Measurements from ENCODE around the gene SHKBP1.
"Not testable (repeated sequence)": the region's sequence is repeated elsewhere in the genome, so short reads cannot be mapped to it uniquely, and the experiment has no call there.

SHKBP1 gene

GRCh38 chr19:40539070-40539469 is 37.6 kb upstream of the SHKBP1 start:
- no peak overlapping the region for H3K27ac ChIP-seq (ENCODE audit: low read length)
- no peak overlapping the region for H3K4me2 ChIP-seq (ENCODE audit: low read length)
- no peak overlapping the region for H3K9ac ChIP-seq (ENCODE audit: low read length)
- H3K4me3 ChIP-seq (ENCODE audit: low read length), result no peak overlapping the region
- no peaks in the 10 kb centered on the region for H3K27me3 ChIP-seq (ENCODE audit: low read depth, low read length)
- no peaks in the 10 kb centered on the region for H3K9me3 ChIP-seq (ENCODE audit: insufficient read depth, low read length)
- H3K4me1 ChIP-seq (ENCODE audit: low read length), result peaks cover 5% of the 10 kb centered on the region; the same call in 1 of the 2 replicates
- TF ChIP-seq CTCF (IDR thresholded peaks at IDR 0.05; ENCODE audit: low read depth, low read length), result no peak
- no peak for TF ChIP-seq EZH2phosphoT487 (IDR thresholded peaks at IDR 0.05; ENCODE audit: low read depth)
- H3K79me2 ChIP-seq (ENCODE audit: low read length), result no peaks in the 10 kb centered on the region
- H2AFZ ChIP-seq (ENCODE audit: low read depth, low read length), result no peak overlapping the region
- no peaks in the 10 kb centered on the region for H3K36me3 ChIP-seq (replicated peaks; ENCODE audit: low read depth, low read length)
- no peaks in the 10 kb centered on the region for H4K20me1 ChIP-seq (ENCODE audit: insufficient read depth, low read length)

DNA sequence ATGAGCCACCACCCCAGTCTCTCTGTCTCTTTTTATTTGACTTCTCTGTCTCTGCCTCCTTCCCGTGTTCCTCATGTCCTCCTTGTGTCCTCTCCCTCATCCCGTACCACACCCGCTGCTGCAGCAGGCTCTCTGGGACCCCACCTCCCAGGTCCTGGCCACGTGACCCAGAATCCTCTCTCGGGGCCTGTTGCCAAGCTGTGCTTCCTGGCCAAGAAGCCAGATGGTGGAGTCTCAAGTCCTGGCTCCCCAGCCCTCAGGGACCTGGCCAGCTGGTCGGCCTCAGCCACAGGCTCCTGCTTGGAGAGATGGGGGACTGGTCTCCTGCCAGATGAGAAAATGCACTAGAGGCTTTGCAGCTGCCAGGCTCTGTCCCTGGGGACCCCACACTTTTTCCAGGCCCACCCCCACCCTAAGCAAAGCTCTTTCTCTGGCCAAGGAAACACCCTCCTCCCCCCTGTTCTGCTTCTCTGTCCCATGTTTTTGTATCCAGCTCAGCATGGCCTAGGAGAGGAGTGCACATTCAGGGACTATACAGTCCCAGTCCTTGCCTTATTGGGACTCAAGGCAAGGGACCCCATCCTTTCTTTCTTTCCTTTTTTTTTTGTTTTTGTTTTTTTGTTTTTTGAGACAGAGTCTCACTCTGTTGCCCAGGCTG is 34.3 kb upstream of the SHKBP1 start:
- TF ChIP-seq CTCF (IDR thresholded peaks at IDR 0.05; ENCODE audit: low read depth, low read length) (no peak), EZH2phosphoT487 (IDR thresholded peaks at IDR 0.05; ENCODE audit: low read depth) (no peak)
- no peak overlapping the region for H3K9ac ChIP-seq (ENCODE audit: low read length)
- H4K20me1 ChIP-seq (ENCODE audit: insufficient read depth, low read length), result no peaks in the 10 kb centered on the region

DNA sequence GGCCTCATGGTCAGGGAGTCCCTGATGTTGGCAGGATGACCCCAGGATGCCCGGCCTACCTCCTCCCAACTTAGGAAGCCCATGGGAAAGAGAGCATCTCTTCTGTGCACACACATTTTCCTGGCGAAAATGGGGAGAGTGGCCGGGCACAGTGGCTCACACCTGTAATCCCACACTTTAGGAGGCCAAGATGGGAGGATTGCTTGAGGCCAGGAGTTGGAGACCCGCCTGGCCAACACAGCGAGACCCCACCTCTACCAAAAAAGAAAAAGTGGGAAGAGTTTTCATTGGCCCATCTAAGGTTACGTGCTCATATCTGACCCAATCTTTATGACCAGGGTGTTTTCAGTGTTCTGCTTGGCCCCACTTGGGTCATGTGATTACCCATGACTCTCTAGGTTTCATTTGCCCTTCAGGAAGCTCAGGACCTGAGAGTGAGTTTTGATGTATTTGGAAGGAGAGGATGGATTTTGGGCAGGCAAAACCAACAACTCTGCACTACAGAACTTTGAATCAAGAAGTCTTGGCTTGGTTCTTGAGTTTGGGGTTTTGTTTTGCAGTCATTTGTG is 33.6 kb upstream of the SHKBP1 start:
- Histone ChIP-seq H3K4me2 (ENCODE audit: low read length) (no peak overlapping the region), H3K27ac (ENCODE audit: low read length) (no peak overlapping the region), H3K4me1 (ENCODE audit: low read length) (peaks cover 5% of the 10 kb centered on the region; the same call in 1 of the 2 replicates), H3K9ac (ENCODE audit: low read length) (no peak overlapping the region), H3K79me2 (ENCODE audit: low read length) (no peaks in the 10 kb centered on the region), H3K9me3 (ENCODE audit: insufficient read depth, low read length) (peaks cover 6% of the 10 kb centered on the region; the same call in 1 of the 2 replicates), H3K36me3 (replicated peaks; ENCODE audit: low read depth, low read length) (no peaks in the 10 kb centered on the region), H3K4me3 (ENCODE audit: low read length) (no peak overlapping the region), H2AFZ (ENCODE audit: low read depth, low read length) (no peak overlapping the region), H3K27me3 (ENCODE audit: low read depth, low read length) (no peaks in the 10 kb centered on the region), H4K20me1 (ENCODE audit: insufficient read depth, low read length) (no peaks in the 10 kb centered on the region)
- no peak for TF ChIP-seq CTCF (IDR thresholded peaks at IDR 0.05; ENCODE audit: low read depth, low read length)
- TF ChIP-seq EZH2phosphoT487 (IDR thresholded peaks at IDR 0.05; ENCODE audit: low read depth), result no peak

More for the DNA sequence above, 34.3 kb upstream of the SHKBP1 start:
- H3K4me2 ChIP-seq (ENCODE audit: low read length), result no peak overlapping the region
- peaks cover 6% of the 10 kb centered on the region; the same call in 1 of the 2 replicates for H3K9me3 ChIP-seq (ENCODE audit: insufficient read depth, low read length)
- H3K4me3 ChIP-seq (ENCODE audit: low read length), result no peak overlapping the region
- no peaks in the 10 kb centered on the region for H3K79me2 ChIP-seq (ENCODE audit: low read length)
- H3K27me3 ChIP-seq (ENCODE audit: low read depth, low read length), result no peaks in the 10 kb centered on the region
- no peak overlapping the region for H3K27ac ChIP-seq (ENCODE audit: low read length)
- peaks cover 5% of the 10 kb centered on the region; the same call in 1 of the 2 replicates for H3K4me1 ChIP-seq (ENCODE audit: low read length)
- no peak overlapping the region for H2AFZ ChIP-seq (ENCODE audit: low read depth, low read length)
- no peaks in the 10 kb centered on the region for H3K36me3 ChIP-seq (replicated peaks; ENCODE audit: low read depth, low read length)

DNA sequence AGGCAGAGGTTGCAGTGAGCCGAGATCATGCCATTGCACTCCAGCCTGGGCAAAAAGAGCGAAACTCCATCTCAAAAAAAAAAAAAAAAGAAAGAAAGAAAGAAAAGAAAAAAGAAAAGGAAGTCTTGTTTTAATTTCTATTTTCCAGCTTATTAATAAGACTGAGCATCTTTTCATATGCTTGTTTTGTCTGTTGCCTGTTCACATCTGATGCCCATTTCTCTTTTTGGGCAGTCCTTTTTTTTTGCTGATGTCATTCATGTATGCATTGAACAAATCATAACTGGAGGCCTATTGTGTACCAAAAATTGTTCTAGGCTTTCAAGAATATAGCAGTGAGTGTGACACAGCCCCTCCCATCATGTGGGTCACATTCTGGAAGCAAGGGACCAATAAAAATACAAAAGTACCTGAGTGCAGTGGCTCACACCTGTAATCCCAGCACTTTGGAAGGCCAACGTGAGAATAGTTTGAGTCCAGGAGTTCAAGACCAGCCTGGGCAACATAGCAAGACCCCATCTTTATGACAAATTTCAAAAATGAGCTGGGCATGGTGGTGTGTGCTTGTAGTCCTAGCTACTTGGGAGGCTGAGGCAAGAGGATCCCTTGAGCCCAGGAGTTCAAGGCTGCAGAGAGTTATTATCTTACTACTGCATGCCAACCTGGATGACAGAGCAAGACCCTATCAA is 30.4 kb upstream of the SHKBP1 start:
- H3K79me2 ChIP-seq (ENCODE audit: low read length); H3K9ac ChIP-seq (ENCODE audit: low read length); H3K4me1 ChIP-seq (ENCODE audit: low read length); H4K20me1 ChIP-seq (ENCODE audit: insufficient read depth, low read length); H3K4me2 ChIP-seq (ENCODE audit: low read length); H3K27ac ChIP-seq (ENCODE audit: low read length); H3K4me3 ChIP-seq (ENCODE audit: low read length); H3K9me3 ChIP-seq (ENCODE audit: insufficient read depth, low read length); H2AFZ ChIP-seq (ENCODE audit: low read depth, low read length); H3K27me3 ChIP-seq (ENCODE audit: low read depth, low read length); H3K36me3 ChIP-seq (replicated peaks; ENCODE audit: low read depth, low read length): not testable (repeated sequence)

DNA sequence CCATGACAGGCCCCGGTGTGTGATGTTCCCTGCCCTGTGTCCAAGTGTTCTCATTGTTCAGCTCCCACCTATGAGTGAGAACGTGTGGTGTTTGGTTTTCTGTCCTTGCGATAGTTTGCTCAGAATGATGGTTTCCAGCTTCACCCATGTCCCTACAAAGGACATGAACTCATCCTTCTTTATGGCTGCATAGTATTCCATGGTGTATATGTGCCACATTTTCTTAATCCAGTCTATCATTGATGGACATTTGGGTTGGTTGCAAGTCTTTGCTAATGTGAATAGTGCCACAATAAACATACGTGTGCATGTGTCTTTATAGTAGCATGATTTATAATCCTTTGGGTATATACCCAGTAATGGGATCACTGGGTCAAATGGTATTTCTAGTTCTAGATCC is 29.5 kb upstream of the SHKBP1 start:
- not testable (repeated sequence) for H3K4me3 ChIP-seq (ENCODE audit: low read length); H4K20me1 ChIP-seq (ENCODE audit: insufficient read depth, low read length); H3K79me2 ChIP-seq (ENCODE audit: low read length)

More for the DNA sequence above, 29.5 kb upstream of the SHKBP1 start:
- H3K27ac ChIP-seq (ENCODE audit: low read length); H3K4me1 ChIP-seq (ENCODE audit: low read length); H3K36me3 ChIP-seq (replicated peaks; ENCODE audit: low read depth, low read length); H3K27me3 ChIP-seq (ENCODE audit: low read depth, low read length); H2AFZ ChIP-seq (ENCODE audit: low read depth, low read length); H3K9me3 ChIP-seq (ENCODE audit: insufficient read depth, low read length); H3K4me2 ChIP-seq (ENCODE audit: low read length); H3K9ac ChIP-seq (ENCODE audit: low read length): not testable (repeated sequence)

Data from OCI-LY3 (cell line).